ENCODE measurements around the gene PLEKHH3.

DNA sequence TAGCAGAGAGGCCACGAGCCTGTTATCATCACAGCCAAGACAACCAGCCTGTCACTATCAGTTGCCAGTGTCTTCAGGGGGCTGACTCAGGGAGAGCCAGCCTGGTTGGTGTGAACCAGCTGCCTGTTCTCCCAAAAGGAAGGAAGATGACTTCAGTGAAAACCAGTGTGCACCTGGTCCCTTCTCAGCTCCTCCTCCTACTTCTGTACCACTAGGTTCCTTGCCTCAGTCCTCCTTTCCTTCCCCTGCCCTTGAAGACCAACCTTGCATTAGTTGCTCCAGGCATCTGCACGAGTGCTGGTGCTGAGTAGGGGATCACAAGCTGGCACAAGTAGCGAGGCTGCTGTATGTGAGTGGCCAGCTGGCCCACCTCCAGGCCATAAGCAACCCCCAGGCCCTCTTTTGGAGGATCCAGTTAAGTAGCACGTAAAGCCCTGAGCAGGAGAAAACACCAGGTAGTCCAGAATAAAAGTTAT is 58.8 kb downstream of the PLEKHH3 start:
- TF ChIP-seq, protein P1, sequence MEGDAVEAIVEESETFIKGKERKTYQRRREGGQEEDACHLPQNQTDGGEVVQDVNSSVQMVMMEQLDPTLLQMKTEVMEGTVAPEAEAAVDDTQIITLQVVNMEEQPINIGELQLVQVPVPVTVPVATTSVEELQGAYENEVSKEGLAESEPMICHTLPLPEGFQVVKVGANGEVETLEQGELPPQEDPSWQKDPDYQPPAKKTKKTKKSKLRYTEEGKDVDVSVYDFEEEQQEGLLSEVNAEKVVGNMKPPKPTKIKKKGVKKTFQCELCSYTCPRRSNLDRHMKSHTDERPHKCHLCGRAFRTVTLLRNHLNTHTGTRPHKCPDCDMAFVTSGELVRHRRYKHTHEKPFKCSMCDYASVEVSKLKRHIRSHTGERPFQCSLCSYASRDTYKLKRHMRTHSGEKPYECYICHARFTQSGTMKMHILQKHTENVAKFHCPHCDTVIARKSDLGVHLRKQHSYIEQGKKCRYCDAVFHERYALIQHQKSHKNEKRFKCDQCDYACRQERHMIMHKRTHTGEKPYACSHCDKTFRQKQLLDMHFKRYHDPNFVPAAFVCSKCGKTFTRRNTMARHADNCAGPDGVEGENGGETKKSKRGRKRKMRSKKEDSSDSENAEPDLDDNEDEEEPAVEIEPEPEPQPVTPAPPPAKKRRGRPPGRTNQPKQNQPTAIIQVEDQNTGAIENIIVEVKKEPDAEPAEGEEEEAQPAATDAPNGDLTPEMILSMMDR (IDR thresholded peaks at IDR 0.05) = no peak
- no peak for TF ChIP-seq ZFX (IDR thresholded peaks at IDR 0.05; ENCODE audit: borderline replicate concordance)

Measured in 22Rv1 (cell line).